Vagina (tissue), 2 donors: ENCODE measurements around the gene PDGFC. TPM values are rescaled to one million over a fixed set of nuclear protein-coding genes. Genes with fewer than 3 reads are reported as not detected.

ENCODE experiments used
- DNase-seq, 2 donors: peaks; one replicate each; pipeline ENCODE4 v3.0.0-alpha.2; 2017; ENCODE audit errors: extremely low spot score in 2 of 2
- H3K27ac ChIP-seq: fragments of 200-600 bp; sonication (generic); one replicate; pipeline ENCODE4 v1.5.1; 2019
- H3K27me3 ChIP-seq: fragments of 200-600 bp; sonication (generic); one replicate; pipeline ENCODE4 v1.5.1; 2019
- H3K36me3 ChIP-seq, 2 donors: fragments of 200-600 bp; sonication (generic); one replicate each; pipeline ENCODE4 v1.5.1; 2017 to 2019
- H3K4me1 ChIP-seq: fragments of 200-600 bp; sonication (generic); one replicate; pipeline ENCODE4 v1.5.1; 2019
- H3K4me3 ChIP-seq, 2 donors: fragments of 200-600 bp; sonication (generic); 1 replicate in 1 of 2; 2 replicates in 1 of 2; pipeline ENCODE4 v1.5.1; 2016 to 2019
- H3K9me3 ChIP-seq: fragments of 200-600 bp; sonication (generic); one replicate; pipeline ENCODE4 v1.5.1; 2019
- POLR2A ChIP-seq, 2 donors: fragments of 450-650 bp; IDR thresholded peaks; one replicate each; pipeline ENCODE4 v1.6.1; 2017; ENCODE audit warnings: antibody characterized with exemption in 2 of 2, mild to moderate bottlenecking in 2 of 2, moderate library complexity in 2 of 2
- POLR2AphosphoS5 ChIP-seq, 2 donors: sonication (generic); formaldehyde crosslinking; IDR thresholded peaks; one replicate each; pipeline ENCODE4 v1.9.0; 2017; ENCODE audit warnings: antibody characterized with exemption in 2 of 2, mild to moderate bottlenecking in 2 of 2, low read depth in 1 of 2; ENCODE audit not compliant: insufficient read depth in 1 of 2
- intact Hi-C: fragments of 100-400 bp; cut with DNase I; formaldehyde crosslinking; loops from one replicate; pipeline ENCODE4 v1.15.1; 2023
- total RNA-seq: library from RNA; depleted of rRNA; stranded (reverse); fragments of >200 nt; gene quantifications from one replicate; pipeline ENCODE4 v1.2.3, GENCODE V29; 2016
- TF ChIP-seq, protein P1 (sequence below), 3 experiments: fragments of 450-650 bp in 2 of 3; fragments of 200-600 bp in 1 of 3; sonication (generic) in 1 of 3; IDR thresholded peaks; one replicate each; pipeline ENCODE4 v1.5.1; 2017 to 2019; ENCODE audit warnings: antibody characterized with exemption in 3 of 3, mild to moderate bottlenecking in 2 of 3, moderate library complexity in 2 of 3

PDGFC gene
- total RNA-seq, 1 donor from 2014 or later: 19.4 TPM

DNA sequence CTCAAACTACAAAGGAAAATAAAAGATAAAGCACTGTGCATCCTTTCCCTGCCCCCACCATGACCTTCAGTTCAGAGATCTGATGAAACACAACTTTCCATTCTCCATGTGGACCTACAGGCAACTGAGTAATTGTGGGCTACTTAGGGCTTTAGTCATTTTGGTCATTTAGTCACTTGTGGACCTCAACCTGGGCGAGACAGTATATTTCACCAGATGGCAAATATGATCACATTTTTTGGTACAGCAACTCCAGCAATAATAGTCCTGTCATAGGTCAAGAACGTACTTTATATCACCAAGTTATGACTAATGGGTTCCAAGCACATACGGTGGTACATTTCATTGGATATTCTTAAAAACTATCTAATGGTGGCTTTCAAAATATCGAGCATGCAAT lies 141.2 kb downstream of the PDGFC start:
- H3K4me3 ChIP-seq: no peak overlapping the region
- no peak for TF ChIP-seq POLR2AphosphoS5 (IDR thresholded peaks at IDR 0.05; ENCODE audit: insufficient read depth in 1 of 2, low read depth in 1 of 2)
- no peaks in the 10 kb centered on the region for H3K4me1 ChIP-seq
- no peak overlapping the region for H3K27ac ChIP-seq
- no peaks in the 10 kb centered on the region for H3K36me3 ChIP-seq
- H3K27me3 ChIP-seq: no peaks in the 10 kb centered on the region
- intact Hi-C loops: no loop called here
- no peaks in the 10 kb centered on the region for H3K9me3 ChIP-seq
- no peak for DNase-seq

DNA sequence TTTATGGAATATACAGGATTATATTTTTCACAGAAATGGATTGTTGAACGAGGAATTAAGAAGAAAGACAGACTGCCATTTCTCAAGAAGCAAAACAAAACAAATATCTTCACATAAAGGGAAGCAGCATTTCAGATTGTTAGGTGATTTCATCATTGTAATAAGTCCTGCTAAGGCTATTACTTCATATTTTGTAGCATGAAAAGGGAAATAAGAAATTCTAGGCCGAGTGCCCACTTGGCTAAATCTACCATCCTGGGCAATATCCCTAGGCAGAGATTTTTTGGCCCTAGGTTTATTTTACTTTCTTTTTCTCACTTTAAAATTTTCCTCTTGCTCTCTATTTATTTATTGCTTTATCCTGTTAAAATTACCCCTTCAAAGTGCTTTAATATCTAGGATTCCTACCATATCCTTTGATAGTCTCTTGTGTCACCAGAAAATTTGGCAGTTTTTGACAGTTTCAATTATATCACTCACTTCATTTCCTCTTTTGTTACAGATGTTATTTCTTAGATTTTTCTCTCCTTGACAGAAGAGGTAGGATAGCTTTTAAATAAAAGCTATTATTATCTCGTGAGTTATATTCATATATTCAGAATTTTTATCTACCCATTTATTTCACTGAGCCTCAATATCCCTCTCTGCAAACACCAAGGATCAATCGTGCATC lies 142.3 kb downstream of the PDGFC start:
- TF ChIP-seq, protein P1, sequence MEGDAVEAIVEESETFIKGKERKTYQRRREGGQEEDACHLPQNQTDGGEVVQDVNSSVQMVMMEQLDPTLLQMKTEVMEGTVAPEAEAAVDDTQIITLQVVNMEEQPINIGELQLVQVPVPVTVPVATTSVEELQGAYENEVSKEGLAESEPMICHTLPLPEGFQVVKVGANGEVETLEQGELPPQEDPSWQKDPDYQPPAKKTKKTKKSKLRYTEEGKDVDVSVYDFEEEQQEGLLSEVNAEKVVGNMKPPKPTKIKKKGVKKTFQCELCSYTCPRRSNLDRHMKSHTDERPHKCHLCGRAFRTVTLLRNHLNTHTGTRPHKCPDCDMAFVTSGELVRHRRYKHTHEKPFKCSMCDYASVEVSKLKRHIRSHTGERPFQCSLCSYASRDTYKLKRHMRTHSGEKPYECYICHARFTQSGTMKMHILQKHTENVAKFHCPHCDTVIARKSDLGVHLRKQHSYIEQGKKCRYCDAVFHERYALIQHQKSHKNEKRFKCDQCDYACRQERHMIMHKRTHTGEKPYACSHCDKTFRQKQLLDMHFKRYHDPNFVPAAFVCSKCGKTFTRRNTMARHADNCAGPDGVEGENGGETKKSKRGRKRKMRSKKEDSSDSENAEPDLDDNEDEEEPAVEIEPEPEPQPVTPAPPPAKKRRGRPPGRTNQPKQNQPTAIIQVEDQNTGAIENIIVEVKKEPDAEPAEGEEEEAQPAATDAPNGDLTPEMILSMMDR (IDR thresholded peaks at IDR 0.05): no peak
- TF ChIP-seq POLR2AphosphoS5 (IDR thresholded peaks at IDR 0.05; ENCODE audit: insufficient read depth in 1 of 2, low read depth in 1 of 2): no peak
- TF ChIP-seq POLR2A (IDR thresholded peaks at IDR 0.05): no peak
- no peak for DNase-seq
- Histone ChIP-seq H3K27me3 (no peaks in the 10 kb centered on the region), H3K9me3 (no peaks in the 10 kb centered on the region), H3K27ac (no peak overlapping the region), H3K4me3 (no peak overlapping the region), H3K36me3 (no peaks in the 10 kb centered on the region), H3K4me1 (no peaks in the 10 kb centered on the region)
- intact Hi-C loops: no loop called here

DNA sequence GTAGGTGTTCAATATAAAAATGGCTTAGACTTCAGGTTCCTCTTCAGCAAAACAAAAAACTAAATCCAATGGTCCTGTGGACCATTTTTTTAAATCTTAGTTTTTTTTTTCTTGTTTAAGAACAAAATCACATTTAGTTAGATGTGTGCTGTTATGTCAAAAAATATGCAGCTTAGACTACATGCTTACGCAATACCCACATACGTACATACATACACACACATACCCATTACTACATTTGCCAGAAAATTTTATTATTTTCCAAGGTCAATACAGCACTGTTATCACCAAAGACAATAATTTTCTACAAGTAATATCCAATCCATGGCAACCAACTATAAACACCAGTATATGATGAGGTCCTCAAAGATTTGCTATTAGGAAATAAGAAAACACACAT lies 144.1 kb downstream of the PDGFC start:
- H3K9me3 ChIP-seq: no peaks in the 10 kb centered on the region
- H3K27me3 ChIP-seq: no peaks in the 10 kb centered on the region
- DNase-seq: no peak
- H3K36me3 ChIP-seq: no peaks in the 10 kb centered on the region
- H3K4me3 ChIP-seq: no peak overlapping the region
- H3K4me1 ChIP-seq: no peaks in the 10 kb centered on the region
- H3K27ac ChIP-seq: no peak overlapping the region
- intact Hi-C loops: no loop called here
- TF ChIP-seq POLR2AphosphoS5 (IDR thresholded peaks at IDR 0.05; ENCODE audit: insufficient read depth in 1 of 2, low read depth in 1 of 2): no peak
- TF ChIP-seq, protein P1 (IDR thresholded peaks at IDR 0.05): no peak
- no peak for TF ChIP-seq POLR2A (IDR thresholded peaks at IDR 0.05)

DNA sequence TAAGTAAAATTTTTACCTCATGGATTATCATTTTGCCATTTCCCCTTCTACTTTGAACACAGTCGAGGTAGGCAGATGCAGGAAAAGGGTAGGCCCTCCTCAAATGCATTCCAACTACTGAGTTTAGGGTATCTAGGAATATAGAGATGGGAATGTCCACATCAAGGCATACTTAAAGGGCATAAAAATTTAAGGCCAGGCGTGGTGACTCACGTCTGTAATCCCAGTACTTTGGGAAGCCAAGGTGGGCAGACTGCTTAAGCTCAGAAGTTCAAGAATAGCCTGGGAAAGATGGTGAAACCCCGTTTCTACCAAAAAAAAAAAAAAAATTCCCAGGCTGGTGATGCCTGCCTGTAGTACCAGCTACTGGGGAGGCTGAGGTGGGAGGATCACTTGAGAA lies 146.5 kb downstream of the PDGFC start:
- Histone ChIP-seq H3K9me3 (no peaks in the 10 kb centered on the region), H3K4me1 (no peaks in the 10 kb centered on the region), H3K27me3 (no peaks in the 10 kb centered on the region), H3K36me3 (no peaks in the 10 kb centered on the region), H3K27ac (no peak overlapping the region), H3K4me3 (no peak overlapping the region)
- intact Hi-C loops: no loop called here
- TF ChIP-seq POLR2AphosphoS5 (IDR thresholded peaks at IDR 0.05; ENCODE audit: insufficient read depth in 1 of 2, low read depth in 1 of 2) (no peak), POLR2A (IDR thresholded peaks at IDR 0.05) (no peak)
- TF ChIP-seq, protein P1 (IDR thresholded peaks at IDR 0.05): no peak
- no peak for DNase-seq

DNA sequence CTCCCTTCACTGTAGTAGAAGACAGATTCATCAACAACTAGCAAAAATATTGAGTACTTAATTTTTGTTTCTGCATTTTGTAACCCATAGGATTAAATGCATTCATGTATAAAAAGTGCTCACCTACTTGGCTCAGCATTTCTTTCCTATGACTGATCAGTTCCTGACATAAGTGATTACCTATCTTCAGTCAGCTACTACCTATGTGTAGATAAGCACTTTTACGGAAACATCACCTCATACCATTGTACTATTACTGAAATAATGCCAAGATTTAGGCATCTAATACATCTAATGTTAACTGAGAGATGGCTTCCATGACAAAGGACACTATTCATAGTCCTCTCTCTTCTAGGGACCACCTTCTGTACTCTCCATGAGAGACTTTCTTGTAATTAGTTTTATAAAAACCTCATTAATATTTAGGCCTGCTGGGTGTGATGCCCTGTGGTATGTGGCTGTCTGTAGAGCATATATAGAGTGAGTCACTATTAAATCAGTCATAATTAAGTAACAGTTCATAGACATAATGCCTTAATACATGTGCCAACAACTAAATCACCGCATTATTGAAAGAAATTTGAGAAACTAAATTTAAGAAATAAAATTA lies 147.0 kb downstream of the PDGFC start:
- DNase-seq: no peak
- Histone ChIP-seq H3K27ac (no peak overlapping the region), H3K9me3 (no peaks in the 10 kb centered on the region), H3K36me3 (no peaks in the 10 kb centered on the region), H3K4me3 (no peak overlapping the region), H3K27me3 (no peaks in the 10 kb centered on the region), H3K4me1 (no peaks in the 10 kb centered on the region)
- TF ChIP-seq POLR2AphosphoS5 (IDR thresholded peaks at IDR 0.05; ENCODE audit: insufficient read depth in 1 of 2, low read depth in 1 of 2) (no peak), POLR2A (IDR thresholded peaks at IDR 0.05) (no peak)
- TF ChIP-seq, protein P1 (IDR thresholded peaks at IDR 0.05): no peak
- intact Hi-C loops: no loop called here
